Effector memory CD8-positive, alpha-beta T cell (primary cell): ENCODE measurements around the gene CLPTM1L.
"Not testable (repeated sequence)": the region's sequence is repeated elsewhere in the genome, so short reads cannot be mapped to it uniquely, and the experiment has no call there.

Experiments
- ATAC-seq: fragments of 150-1000 bp; cut with Tn5 transposase; replicated peaks from 2 replicates; pipeline ENCODE4 v1.10.0; 2021; ENCODE audit warnings: mild to moderate bottlenecking, moderate library complexity
- DNase-seq, 3 experiments: peaks; one replicate each; pipeline ENCODE4 v3.0.0; 2021
- H3K27ac Mint-ChIP-seq, 2 donors: one replicate each; pipeline ENCODE4 v1.8.0; 2022; ENCODE audit warnings: mild to moderate bottlenecking in 2 of 2, mixed read lengths in 2 of 2, moderate library complexity in 2 of 2
- H3K27me3 Mint-ChIP-seq, 2 donors: one replicate each; pipeline ENCODE4 v1.8.0; 2022; ENCODE audit warnings: mixed read lengths in 2 of 2
- H3K36me3 Mint-ChIP-seq: one replicate; pipeline ENCODE4 v1.8.0; 2022; ENCODE audit warnings: mild to moderate bottlenecking, moderate library complexity, mixed read lengths; ENCODE audit not compliant: insufficient read depth
- H3K4me1 Mint-ChIP-seq, 2 donors: one replicate each; pipeline ENCODE4 v1.8.0; 2022; ENCODE audit warnings: low read depth in 2 of 2, mixed read lengths in 2 of 2
- H3K4me3 Mint-ChIP-seq, 2 donors: one replicate each; pipeline ENCODE4 v1.8.0; 2022; ENCODE audit warnings: mild to moderate bottlenecking in 2 of 2, mixed read lengths in 2 of 2, moderate library complexity in 2 of 2
- H3K9me3 Mint-ChIP-seq, 2 donors: one replicate each; pipeline ENCODE4 v1.8.0; 2022; ENCODE audit warnings: mixed read lengths in 2 of 2

Gene CLPTM1L

DNA sequence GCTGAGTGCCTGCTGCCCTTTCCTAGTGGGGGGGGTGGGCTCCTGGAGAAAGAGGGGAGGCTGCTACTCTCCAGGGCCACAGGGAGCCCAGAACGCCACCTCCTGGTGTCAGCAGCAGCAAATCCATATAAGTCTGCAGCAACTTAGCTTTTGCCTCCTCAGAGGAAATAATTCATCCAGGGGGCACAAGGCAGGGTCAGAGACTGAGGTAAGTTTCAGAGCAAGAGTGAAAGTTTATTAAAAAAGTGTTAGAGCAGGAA, 4.0 kb upstream of the CLPTM1L start:
- Mint-ChIP-seq H3K4me1 (peaks cover 8 to 11% of the 10 kb centered on the region in 2 donors), H3K36me3 (no peaks in the 10 kb centered on the region), H3K9me3 (no peaks in the 10 kb centered on the region), H3K4me3 (no peak overlapping the region), H3K27ac (no peak overlapping the region), H3K27me3 (no peaks in the 10 kb centered on the region)
- no peak for DNase-seq
- no peak for ATAC-seq

DNA sequence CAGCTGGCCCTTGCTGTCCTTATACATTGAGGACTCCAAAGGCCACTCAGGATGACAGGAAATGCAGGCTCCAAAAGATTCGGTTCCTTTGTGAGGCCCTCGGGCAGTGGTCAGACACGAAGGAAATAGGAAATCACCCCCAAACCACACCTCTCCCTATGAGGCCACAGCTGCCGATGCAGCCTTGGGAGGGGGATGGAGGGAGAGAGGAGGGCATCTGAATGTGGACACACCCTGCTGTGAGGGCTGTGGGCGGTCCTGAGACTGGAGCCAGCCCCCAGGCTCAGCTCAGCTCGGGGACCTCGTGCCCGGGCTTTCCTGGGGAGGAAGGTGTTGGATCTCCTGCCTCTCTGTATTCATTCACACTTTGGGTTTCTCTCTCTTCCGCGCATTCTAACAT, 2.7 kb upstream of the CLPTM1L start:
- peaks cover under 1% of the 10 kb centered on the region for H3K36me3 Mint-ChIP-seq
- no peaks in the 10 kb centered on the region for H3K9me3 Mint-ChIP-seq
- H3K4me1 Mint-ChIP-seq: peaks cover 10 to 17% of the 10 kb centered on the region in 2 donors
- H3K27ac Mint-ChIP-seq: no peak overlapping the region
- no peak overlapping the region for H3K4me3 Mint-ChIP-seq
- ATAC-seq: no peak
- no peak for DNase-seq
- no peaks in the 10 kb centered on the region for H3K27me3 Mint-ChIP-seq

DNA sequence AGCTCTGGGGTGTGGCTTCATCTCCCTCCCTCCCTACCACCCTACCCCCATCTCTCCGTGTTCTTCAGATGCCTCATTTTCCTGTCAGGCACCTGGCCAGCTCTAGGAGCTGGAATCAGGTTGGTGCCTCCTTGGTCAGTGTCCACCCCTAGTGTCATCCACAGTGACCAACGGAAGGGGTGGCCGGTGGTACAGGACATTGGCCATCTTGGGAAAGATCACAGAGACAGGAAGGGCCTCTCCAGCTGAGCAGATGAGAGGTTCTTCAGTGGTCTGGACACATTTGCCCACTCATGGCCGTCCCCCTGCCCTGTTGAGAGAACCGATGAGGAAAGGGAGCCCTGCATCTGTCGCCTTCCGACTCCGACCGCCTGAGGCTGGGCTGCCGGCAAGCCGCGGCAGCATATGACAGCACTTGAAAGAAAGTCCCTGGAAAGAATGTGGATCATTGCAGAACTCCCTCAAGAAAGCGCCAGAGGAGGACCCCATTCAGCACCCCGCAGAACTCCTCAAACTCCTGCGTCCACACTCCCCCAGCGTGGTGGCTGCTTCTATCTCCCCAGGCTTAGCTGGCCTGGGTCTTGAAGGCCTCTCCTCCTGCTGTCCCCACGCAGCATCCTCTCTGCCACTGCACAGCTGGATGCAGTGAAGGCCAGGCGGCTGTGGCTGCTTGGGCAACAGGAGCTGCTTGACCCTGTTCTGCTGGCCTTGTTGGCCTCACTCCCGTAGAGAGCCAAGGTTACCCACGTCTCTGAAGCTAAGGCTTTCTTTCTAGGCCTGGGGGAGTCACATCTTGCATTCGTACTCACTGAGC, 1.9 kb upstream of the CLPTM1L start:
- DNase-seq: no peak
- peak overlapping the region; percentile 84 to 87 for H3K4me3 Mint-ChIP-seq
- H3K27me3 Mint-ChIP-seq: no peaks in the 10 kb centered on the region
- H3K4me1 Mint-ChIP-seq: peaks cover 13 to 19% of the 10 kb centered on the region in 2 donors
- no peak for ATAC-seq
- no peaks in the 10 kb centered on the region for H3K9me3 Mint-ChIP-seq
- peaks cover 6% of the 10 kb centered on the region for H3K36me3 Mint-ChIP-seq
- H3K27ac Mint-ChIP-seq: peak overlapping the region; percentile 32 to 79

DNA sequence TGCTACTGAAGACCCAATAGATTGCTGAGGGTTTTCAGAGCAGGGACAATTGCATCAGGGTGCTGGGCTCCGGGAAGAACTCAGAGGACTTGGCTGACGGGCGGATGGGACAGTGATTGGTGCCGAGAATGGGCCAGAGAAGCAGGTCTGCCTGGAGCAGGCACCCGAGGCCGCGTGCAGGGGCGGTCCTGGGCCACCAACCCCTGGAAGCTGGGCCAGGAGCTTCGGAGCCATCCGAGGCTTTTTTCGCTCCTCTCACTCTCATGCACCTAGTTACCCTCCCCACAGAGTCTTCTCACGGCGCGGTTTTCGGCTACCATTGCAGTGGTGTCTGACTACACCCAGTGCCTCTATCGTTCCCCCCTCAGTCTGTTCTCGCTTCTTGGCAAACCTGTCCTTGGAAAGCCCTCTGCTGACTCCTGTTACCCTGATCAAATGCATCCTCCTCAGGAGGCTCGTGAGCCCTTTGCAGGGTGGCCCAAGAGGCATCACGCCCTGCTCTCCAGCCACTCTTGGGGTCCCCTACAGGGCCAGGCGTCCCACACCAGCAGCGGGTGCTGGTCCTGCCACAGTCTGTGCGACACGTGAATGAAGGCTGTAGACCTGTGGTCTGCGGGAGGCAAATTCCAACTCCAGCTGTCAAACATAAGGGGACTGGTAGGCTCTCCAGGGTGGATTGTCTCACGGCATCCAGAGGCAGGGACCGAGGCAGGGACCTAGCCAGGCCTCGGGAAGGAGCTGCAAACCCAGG, 1.2 kb upstream of the CLPTM1L start:
- Mint-ChIP-seq H3K4me3 (peak overlapping the region; percentile 84 to 87), H3K9me3 (no peaks in the 10 kb centered on the region), H3K27me3 (no peaks in the 10 kb centered on the region), H3K36me3 (peaks cover 14% of the 10 kb centered on the region), H3K4me1 (peaks cover 14 to 20% of the 10 kb centered on the region in 2 donors), H3K27ac (peak overlapping the region; percentile 53 to 79)
- DNase-seq (no peak), ATAC-seq (no peak)

DNA sequence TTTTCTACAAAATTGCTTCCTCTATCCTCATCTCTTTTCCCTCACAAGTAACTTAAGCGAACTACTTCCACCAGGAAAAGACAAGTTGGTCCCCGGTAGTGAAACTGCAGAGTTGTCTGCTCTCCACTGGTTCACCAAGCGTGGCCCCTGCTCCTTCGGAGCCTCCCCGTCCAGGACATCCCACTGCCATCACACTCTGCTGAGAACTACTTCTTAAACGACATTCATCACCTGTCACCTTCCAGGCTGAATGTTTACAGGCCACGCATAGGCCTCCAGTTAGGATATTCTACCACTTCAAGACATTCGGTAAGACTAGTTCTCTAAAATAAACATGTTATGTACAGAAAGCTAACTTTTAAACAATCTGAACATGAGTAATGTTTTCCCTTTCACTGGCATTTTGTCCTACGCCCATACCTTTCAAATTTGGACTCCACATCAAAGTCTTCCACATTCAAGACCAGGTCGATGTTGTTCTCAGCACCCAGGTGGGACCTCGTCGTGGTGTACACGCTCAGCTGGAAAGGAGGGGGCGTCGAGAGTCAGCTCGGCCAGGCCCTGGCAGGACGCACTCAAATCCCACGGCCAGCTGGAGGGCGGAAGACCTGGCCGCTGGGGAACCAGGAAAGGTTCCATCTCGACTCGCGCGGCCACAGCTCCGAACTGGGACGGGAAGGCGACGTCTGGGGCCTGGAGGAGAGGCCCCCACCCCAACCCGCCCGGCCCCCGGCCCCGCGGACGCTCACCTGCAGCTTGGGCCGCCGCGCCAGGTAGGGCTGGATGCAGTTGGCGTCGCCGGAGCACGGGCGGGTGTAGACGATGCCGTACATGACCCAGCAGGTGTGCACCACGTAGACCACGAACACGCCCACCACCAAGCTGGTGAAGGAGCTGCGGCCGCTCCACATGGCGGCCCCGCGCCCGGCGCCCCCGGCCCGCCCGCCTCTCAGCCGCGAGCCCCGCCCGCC, 683 bp downstream of the CLPTM1L start:
- ATAC-seq (peak; percentile 47), DNase-seq (no peak)
- Mint-ChIP-seq H3K36me3 (peaks cover 26% of the 10 kb centered on the region), H3K9me3 (no peaks in the 10 kb centered on the region), H3K4me1 (peaks cover 20% of the 10 kb centered on the region in 2 donors), H3K27ac (peak overlapping the region; percentile 80 to 86), H3K27me3 (no peaks in the 10 kb centered on the region), H3K4me3 (peak overlapping the region; percentile 84 to 87)

DNA sequence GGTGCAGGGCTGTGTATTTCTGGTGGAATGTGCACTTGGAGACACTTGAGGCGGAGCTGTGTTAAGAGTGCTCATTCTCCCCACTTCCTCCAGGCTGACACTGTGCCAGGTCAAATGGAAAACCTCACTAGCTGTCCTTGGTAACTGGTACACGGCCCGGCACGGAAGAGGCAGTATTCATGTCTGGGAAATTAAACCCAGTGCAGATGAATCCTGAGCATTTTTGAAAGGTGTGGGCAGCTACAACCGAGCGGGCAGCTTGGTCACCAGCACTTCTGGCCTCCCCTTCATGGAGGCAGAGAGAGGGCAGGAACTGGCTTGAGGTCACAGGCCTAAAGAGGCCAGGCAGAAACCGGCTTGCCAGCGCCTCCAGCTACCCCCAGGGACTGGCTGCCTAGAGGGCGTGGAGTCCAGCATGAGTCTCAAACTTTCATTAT, 1.6 kb downstream of the CLPTM1L start:
- DNase-seq (no peak), ATAC-seq (no peak)
- Mint-ChIP-seq H3K36me3 (peaks cover 31% of the 10 kb centered on the region), H3K27me3 (no peaks in the 10 kb centered on the region), H3K4me1 (peaks cover 20% of the 10 kb centered on the region in 2 donors), H3K27ac (no peak overlapping the region), H3K4me3 (peak overlapping the region; percentile 66 to 84), H3K9me3 (no peaks in the 10 kb centered on the region)

DNA sequence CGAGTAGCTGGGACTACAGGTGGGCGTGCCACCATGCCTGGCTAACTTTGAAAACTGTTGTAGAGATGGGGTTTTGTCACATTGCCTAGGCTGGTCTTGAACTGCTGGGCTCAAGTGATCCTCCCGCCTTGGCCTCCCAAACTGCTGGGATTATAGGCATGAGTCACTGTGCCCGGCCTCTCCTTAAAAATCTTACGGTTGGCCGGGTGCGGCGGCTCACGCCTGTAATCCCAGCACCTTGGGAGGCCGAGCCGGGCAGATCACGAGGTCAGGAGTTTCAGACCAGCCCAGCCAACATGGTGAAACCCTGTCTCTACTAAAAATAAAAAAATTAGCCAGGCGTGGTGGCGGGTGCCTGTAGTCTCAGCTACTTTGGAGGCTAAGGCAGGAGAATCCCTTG, 2.2 kb downstream of the CLPTM1L start:
- H3K36me3 Mint-ChIP-seq: peaks cover 37% of the 10 kb centered on the region
- H3K4me3 Mint-ChIP-seq: peak overlapping the region; percentile 66 to 84
- peaks cover 20 to 21% of the 10 kb centered on the region in 2 donors for H3K4me1 Mint-ChIP-seq
- ATAC-seq, H3K27ac Mint-ChIP-seq, DNase-seq, H3K9me3 Mint-ChIP-seq, H3K27me3 Mint-ChIP-seq: not testable (repeated sequence)

DNA sequence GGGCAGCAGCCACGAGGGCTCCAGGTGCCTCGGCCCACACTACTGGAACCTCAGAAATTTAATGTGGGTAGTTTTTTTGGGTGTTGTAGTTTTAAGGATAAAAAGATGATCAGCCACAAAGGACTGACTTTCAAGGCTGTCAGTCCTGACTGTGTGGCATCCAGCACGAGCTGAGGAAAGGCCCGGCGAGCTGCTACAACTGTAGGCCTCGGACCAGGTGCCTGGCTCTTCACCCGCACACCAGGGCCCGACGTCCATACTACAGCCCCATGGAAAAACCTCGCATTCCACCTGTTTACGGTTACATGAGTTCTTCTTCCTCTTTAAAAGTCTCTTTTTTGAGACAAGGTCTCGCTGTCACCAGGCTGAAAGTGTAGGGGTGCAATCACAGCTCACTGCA, 2.6 kb downstream of the CLPTM1L start:
- Mint-ChIP-seq H3K4me3 (no peak overlapping the region), H3K36me3 (peaks cover 41% of the 10 kb centered on the region), H3K9me3 (no peaks in the 10 kb centered on the region), H3K27me3 (no peaks in the 10 kb centered on the region), H3K4me1 (peaks cover 20 to 21% of the 10 kb centered on the region in 2 donors), H3K27ac (no peak overlapping the region)
- ATAC-seq: no peak
- no peak for DNase-seq

DNA sequence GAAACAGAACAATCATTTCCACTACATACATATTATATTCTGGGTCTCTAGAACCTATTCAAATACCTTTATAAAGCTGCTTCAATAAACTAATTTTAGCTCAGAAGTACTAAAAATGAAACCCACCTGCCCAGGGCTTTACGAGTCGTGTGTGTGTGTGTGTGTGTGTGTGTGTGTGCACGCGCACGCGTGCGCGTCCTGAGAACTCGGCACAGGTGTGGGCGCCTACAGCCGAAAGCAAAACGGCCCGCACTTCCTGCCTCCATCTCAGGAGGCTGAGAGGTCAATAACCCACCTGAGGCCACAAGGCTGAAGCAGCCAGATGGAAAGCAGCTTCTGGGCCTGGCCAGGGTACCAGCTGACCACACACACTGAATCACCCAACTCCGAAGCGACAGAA, 3.0 kb downstream of the CLPTM1L start:
- H3K27ac Mint-ChIP-seq: no peak overlapping the region
- peaks cover 20 to 21% of the 10 kb centered on the region in 2 donors for H3K4me1 Mint-ChIP-seq
- H3K9me3 Mint-ChIP-seq: no peaks in the 10 kb centered on the region
- no peak overlapping the region for H3K4me3 Mint-ChIP-seq
- H3K36me3 Mint-ChIP-seq: peaks cover 46% of the 10 kb centered on the region
- DNase-seq (no peak), ATAC-seq (no peak)
- no peaks in the 10 kb centered on the region for H3K27me3 Mint-ChIP-seq

DNA sequence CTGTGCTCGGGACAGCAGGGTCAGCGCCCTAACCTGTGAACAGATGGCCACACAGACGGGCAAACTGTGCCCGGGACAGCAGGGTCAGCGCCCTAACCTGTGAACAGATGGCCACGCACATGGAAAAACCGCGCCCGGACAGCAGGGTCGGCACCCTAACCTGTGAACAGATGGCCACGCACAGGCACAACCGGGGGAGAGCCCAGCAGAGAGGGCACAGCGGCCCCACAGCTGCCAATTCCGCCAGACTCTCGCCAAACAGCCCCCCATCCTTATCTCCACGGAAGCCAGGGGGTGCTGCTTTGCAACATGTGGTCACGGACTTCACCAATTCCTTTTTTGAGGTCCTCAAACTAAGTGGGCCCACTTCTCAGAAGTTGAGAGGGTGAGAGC, 5.1 kb downstream of the CLPTM1L start:
- H3K36me3 Mint-ChIP-seq: peaks cover 57% of the 10 kb centered on the region
- H3K27ac Mint-ChIP-seq, DNase-seq, H3K4me3 Mint-ChIP-seq, H3K9me3 Mint-ChIP-seq, H3K27me3 Mint-ChIP-seq, ATAC-seq: not testable (repeated sequence)
- peaks cover 21 to 27% of the 10 kb centered on the region in 2 donors for H3K4me1 Mint-ChIP-seq

DNA sequence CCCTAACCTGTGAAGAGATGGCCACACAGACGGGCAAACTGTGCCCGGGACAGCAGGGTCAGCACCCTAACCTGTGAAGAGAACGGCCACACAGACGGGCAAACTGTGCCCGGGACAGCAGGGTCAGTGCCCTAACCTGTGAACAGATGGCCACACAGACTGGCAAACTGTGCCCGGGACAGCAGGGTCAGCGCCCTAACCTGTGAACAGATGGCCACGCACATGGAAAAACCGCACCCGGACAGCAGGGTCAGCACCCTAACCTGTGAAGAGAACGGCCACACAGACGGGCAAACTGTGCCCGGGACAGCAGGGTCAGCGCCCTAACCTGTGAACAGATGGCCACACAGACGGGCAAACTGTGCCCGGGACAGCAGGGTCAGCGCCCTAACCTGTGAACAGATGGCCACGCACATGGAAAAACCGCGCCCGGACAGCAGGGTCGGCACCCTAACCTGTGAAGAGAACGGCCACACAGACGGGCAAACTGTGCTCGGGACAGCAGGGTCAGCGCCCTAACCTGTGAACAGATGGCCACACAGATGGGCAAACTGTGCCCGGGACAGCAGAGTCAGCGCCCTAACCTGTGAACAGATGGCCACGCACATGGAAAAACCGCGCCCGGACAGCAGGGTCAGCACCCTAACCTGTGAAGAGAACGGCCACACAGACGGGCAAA, 5.6 kb downstream of the CLPTM1L start:
- not testable (repeated sequence) for H3K9me3 Mint-ChIP-seq, H3K27me3 Mint-ChIP-seq, H3K27ac Mint-ChIP-seq, DNase-seq, H3K4me3 Mint-ChIP-seq, ATAC-seq
- Mint-ChIP-seq H3K36me3 (peaks cover 61% of the 10 kb centered on the region), H3K4me1 (peaks cover 21 to 27% of the 10 kb centered on the region in 2 donors)

DNA sequence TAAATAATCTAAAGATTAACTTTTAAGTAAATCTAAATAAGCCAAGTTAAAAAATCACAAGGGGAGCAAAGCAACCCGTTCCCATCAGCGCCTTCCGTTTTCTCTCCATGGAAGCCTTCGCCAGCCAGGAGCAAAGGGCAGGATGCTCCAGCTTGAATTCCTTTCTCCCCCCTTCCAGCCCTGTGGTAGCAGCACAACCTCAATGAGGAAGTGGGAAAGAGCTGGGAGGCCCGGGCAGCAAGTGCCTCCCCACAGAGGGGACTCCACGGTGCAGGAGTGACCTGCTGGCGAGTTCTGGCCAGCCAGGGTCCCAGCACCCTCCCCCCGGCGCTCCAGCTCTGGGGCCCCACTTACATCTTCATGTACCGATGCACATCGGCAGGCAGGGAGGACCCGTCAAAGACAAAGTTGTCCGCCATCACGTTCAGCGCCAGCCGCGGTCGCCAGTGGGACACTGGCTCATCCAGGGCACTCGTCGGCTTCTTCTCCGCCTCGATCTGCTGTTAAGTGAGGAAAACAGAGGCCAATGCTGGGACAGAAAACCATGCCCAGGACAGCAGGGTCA, 6.3 kb downstream of the CLPTM1L start:
- H3K36me3 Mint-ChIP-seq: peaks cover 64% of the 10 kb centered on the region
- H3K27me3 Mint-ChIP-seq: no peaks in the 10 kb centered on the region
- no peak overlapping the region for H3K27ac Mint-ChIP-seq
- ATAC-seq: no peak
- no peaks in the 10 kb centered on the region for H3K9me3 Mint-ChIP-seq
- H3K4me3 Mint-ChIP-seq: no peak overlapping the region
- no peak for DNase-seq
- H3K4me1 Mint-ChIP-seq: peaks cover 14 to 21% of the 10 kb centered on the region in 2 donors

DNA sequence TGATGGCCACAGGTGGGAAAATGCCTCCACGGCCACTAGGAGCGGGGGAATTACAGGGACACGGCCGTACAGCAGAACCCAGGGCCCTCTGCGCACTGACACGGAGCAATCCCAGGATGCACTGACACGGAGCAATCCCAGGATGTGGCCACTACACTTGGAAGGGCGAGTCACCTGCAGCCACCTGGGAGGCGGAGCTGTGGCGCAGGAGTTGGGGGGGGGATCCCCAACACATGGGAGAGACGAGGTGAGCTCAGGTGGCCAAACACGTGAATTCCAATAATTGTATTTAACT, 6.8 kb downstream of the CLPTM1L start:
- H3K36me3 Mint-ChIP-seq: peaks cover 64% of the 10 kb centered on the region
- no peak for DNase-seq
- no peak for ATAC-seq
- no peak overlapping the region for H3K27ac Mint-ChIP-seq
- no peak overlapping the region for H3K4me3 Mint-ChIP-seq
- H3K4me1 Mint-ChIP-seq: peaks cover 14 to 19% of the 10 kb centered on the region in 2 donors
- H3K9me3 Mint-ChIP-seq: no peaks in the 10 kb centered on the region
- no peaks in the 10 kb centered on the region for H3K27me3 Mint-ChIP-seq
